GM19467 (cell line): ENCODE results near the gene SLIT3.

ENCODE experiments used
- ATAC-seq: cut with Tn5 transposase; IDR thresholded peaks from one replicate; pipeline ENCODE4 v1.9.1; 2021; ENCODE audit warnings: mild to moderate bottlenecking, moderate library complexity; ENCODE audit not compliant: unreplicated experiment

SLIT3 gene

GRCh38 chr5:169300468-169301385 lies at the start of gene SLIT3:
SLIT3 (minus strand) TSS chr5:169301139; CDS start chr5:169300709, 430 bp downstream.
- no peak for ATAC-seq

- ATAC-seq = no peak
Measured at GRCh38 chr5:169350016-169350415, 49.1 kb upstream of the SLIT3 start.

- no peak for ATAC-seq
Measured at GRCh38 chr5:169347786-169348185, 46.8 kb upstream of the SLIT3 start.

GRCh38 chr5:169344629-169345028 lies 43.7 kb upstream of the SLIT3 start:
- ATAC-seq = no peak

GRCh38 chr5:169343766-169344165 lies 42.8 kb upstream of the SLIT3 start:
- ATAC-seq = no peak

GRCh38 chr5:169341556-169341955 lies 40.6 kb upstream of the SLIT3 start:
- no peak for ATAC-seq

GRCh38 chr5:169339869-169340268 lies 38.9 kb upstream of the SLIT3 start:
- peak; percentile 85 for ATAC-seq

DNA sequence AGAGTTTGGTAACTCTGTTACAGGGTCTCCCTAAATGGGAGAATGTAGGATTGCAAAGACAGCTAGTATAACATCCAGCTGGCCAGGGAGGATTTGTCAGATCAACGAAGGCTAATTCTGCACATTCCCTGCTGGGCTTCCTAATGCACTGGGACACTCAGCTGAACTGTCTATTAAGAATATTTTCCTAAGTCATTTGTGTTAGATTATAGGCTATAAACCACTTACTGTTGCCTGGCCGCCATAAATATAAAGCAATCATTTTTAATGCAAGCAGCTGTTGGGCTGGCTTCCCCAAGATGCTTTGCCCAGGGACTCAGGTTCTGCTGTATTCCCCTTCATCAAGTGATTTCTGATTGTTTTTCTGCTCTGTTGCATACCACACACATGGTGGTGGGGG lies 35.3 kb upstream of the SLIT3 start:
- ATAC-seq = no peak

GRCh38 chr5:169335806-169336205 lies 34.9 kb upstream of the SLIT3 start:
- no peak for ATAC-seq

DNA sequence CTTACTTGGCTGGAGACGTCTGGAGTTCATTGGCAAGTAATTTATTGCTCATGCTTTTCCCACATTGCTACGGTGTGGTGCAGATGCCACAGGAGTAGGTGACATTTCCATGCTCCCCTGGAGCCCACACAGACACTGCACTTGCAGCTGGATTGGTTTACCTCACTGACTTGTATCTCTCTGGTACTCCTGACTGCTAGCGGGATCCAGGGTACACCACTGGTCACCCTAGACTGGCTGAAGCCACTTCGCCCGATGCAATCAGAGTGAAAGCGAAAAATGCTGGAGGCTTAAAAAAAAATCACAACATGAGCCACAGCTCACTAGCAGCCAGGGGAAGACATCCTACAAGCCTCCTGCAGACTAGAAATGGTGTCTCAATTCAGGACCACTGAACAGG lies 32.6 kb upstream of the SLIT3 start:
- no peak for ATAC-seq

DNA sequence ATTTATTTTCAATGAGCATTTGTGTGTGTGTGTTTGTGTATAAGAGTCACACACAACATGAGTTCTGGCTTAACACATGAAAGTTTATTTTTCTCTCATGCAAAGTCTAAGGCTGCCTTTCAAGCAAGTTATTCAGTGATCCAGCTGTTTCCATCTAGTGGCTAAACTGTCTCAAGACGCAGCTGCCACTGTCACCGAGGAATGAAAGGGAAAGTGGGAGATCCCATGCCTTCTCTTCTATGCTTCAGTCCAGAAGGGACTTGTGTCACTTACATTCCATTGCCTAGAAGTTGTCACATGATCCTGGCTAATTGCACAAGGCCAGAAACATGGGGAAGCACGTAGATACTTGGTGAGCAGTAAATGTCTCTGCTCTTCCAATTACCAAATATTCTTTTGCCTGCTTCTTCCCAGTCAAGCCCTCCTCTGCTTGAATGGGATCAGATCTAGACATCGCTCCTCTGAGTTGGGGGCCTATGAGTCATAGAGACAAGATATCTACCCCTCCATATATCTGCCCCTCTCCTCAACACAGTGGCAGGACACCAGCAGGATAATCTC lies 30.4 kb upstream of the SLIT3 start:
- ATAC-seq = no peak

DNA sequence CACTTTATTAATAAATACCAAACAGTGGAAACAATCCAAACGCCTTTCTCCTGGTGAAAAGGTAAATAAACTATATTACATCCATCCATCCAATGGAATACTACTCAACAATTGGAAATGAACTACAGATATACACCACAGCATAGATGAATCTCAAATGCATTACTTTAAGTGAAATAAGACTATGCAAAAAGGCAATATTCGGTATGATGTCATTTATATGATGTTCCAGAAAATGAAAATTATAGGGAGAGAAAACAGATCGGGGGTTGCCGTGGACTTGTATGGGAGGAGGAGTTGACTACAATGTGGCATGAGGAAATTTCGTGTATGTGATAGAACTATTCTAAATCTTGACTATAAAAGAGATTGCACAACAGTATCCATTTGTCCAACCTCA lies 27.5 kb upstream of the SLIT3 start:
- no peak for ATAC-seq

GRCh38 chr5:169325273-169325672 lies 24.3 kb upstream of the SLIT3 start:
- no peak for ATAC-seq

- no peak for ATAC-seq
Measured at GRCh38 chr5:169318556-169318955, 17.6 kb upstream of the SLIT3 start.

DNA sequence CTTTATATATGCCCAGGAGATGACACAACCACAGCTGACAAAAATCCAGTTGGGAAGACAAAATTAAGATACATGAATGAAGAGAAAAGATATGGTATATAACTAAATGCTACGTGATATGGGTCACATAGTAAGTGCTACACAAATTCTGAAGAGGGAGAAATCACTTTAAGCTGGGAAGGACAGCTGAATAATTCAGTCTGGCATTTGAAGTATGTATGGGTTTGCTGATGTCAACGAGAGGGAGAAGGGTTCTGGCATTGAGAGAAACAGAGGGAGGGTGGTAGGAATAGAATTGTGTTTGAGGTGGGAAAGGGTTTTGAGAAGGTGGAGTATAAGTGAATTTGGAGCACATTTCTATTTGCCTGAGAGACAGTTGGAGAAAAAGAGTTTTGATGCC lies 6.7 kb upstream of the SLIT3 start:
- ATAC-seq = no peak

- no peak for ATAC-seq
Measured at GRCh38 chr5:169305366-169305765, 4.4 kb upstream of the SLIT3 start.

DNA sequence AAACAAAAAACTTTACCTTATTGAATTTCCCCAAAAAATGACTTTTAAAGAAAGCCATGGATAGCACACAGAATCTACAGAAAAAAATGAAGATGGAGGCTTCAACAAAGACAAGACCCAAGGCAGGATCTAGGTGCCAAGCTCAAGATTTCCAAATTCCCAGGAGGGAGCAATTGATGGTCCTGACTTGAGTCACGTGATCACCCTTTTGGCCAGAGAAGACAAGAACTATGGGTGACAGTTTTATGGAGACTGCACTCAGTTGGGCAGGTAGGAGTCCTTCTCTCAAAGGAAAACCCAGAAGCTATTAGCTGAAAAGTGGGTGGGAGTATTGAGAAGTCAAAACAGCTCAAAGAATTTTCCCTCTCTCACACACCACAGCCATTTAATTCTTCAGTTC lies 3.2 kb upstream of the SLIT3 start:
- no peak for ATAC-seq

DNA sequence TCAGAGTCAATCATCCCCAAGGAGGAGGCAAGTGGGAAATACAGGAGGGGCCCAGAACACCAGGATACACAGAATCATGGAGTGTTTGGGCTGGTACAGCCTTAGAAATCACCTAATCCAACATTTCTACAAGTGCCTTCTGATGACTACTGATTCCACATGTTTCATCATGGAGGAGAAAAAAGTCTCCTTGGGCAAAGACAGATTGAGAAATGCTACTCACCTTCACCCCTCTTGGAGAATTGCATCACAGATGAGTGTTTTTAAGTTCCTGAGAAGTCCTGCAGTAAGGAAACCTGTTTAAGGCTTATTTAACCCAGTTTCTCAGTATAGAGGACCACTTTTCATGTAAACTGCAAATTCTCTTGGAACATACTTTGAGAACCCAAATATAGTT lies 2.2 kb upstream of the SLIT3 start:
- ATAC-seq = no peak

- ATAC-seq = peak; percentile 71
Measured at GRCh38 chr5:169302491-169303118, 1.7 kb upstream of the SLIT3 start.

GRCh38 chr5:169301986-169302385 lies 1.0 kb upstream of the SLIT3 start:
- peak; percentile 28 for ATAC-seq

- ATAC-seq = no peak
Measured at GRCh38 chr5:169301386-169301934, 521 bp upstream of the SLIT3 start.
